ENCODE results near the gene RWDD3. TPM values are rescaled to one million over a fixed set of nuclear protein-coding genes. Genes with fewer than 3 reads are reported as not detected.

Gene RWDD3
- total and polyA plus RNA-seq, 5 donors from 2014 or later = 15.7 to 49.7 (median 36.4) TPM

- Mint-ChIP-seq H3K4me3 (no peak overlapping the region), H3K27me3 (peaks cover 4% of the 10 kb centered on the region), H3K36me3 (no peaks in the 10 kb centered on the region), H3K27ac (no peak overlapping the region), H3K9me3 (peaks cover 0 to 1% (median 0%) of the 10 kb centered on the region in 7 donors), H3K4me1 (no peaks in the 10 kb centered on the region)
- H3K4me1 ChIP-seq (ENCODE audit: control insufficient read depth, insufficient read depth, low read length, poor library complexity, severe bottlenecking) = no peaks in the 10 kb centered on the region
- H3K27ac ChIP-seq (ENCODE audit: insufficient read depth, low read length, poor library complexity, severe bottlenecking) = no peak overlapping the region
- ATAC-seq (ENCODE audit: low read depth in 2 of 2) (no peak), DNase-seq (no peak)
- H3K9me3 ChIP-seq (ENCODE audit: control insufficient read depth in 2 of 2, low read length in 2 of 2) = no peaks in the 10 kb centered on the region
- H3K36me3 ChIP-seq (ENCODE audit: control insufficient read depth, insufficient read depth, low read length) = no peaks in the 10 kb centered on the region
- no peak overlapping the region for H3K4me3 ChIP-seq (ENCODE audit: low read depth, low read length)
- no peaks in the 10 kb centered on the region for H3K27me3 ChIP-seq (ENCODE audit: control insufficient read depth, insufficient read depth, low read length)
Observed at GRCh38 chr1:95286479-95286878, 52.5 kb downstream of the RWDD3 start.

GRCh38 chr1:95287081-95287480 is 53.1 kb downstream of the RWDD3 start:
- no peak overlapping the region for H3K27ac ChIP-seq (ENCODE audit: insufficient read depth, low read length, poor library complexity, severe bottlenecking)
- H3K27me3 ChIP-seq (ENCODE audit: control insufficient read depth, insufficient read depth, low read length) = no peaks in the 10 kb centered on the region
- H3K4me3 ChIP-seq (ENCODE audit: low read depth, low read length) = no peak overlapping the region
- no peaks in the 10 kb centered on the region for H3K4me1 Mint-ChIP-seq
- peaks cover 4% of the 10 kb centered on the region for H3K27me3 Mint-ChIP-seq
- DNase-seq (no peak), ATAC-seq (ENCODE audit: low read depth in 2 of 2) (no peak)
- no peak overlapping the region for H3K4me3 Mint-ChIP-seq
- no peaks in the 10 kb centered on the region for H3K9me3 ChIP-seq (ENCODE audit: control insufficient read depth in 2 of 2, low read length in 2 of 2)
- no peak overlapping the region for H3K27ac Mint-ChIP-seq
- H3K36me3 Mint-ChIP-seq = no peaks in the 10 kb centered on the region
- H3K36me3 ChIP-seq (ENCODE audit: control insufficient read depth, insufficient read depth, low read length) = no peaks in the 10 kb centered on the region
- no peaks in the 10 kb centered on the region for H3K4me1 ChIP-seq (ENCODE audit: control insufficient read depth, insufficient read depth, low read length, poor library complexity, severe bottlenecking)
- H3K9me3 Mint-ChIP-seq = peaks cover 0 to 1% (median 0%) of the 10 kb centered on the region in 7 donors

GRCh38 chr1:95287825-95288224 is 53.8 kb downstream of the RWDD3 start:
- DNase-seq (no peak), ATAC-seq (ENCODE audit: low read depth in 2 of 2) (no peak)
- Mint-ChIP-seq H3K4me3 (no peak overlapping the region), H3K27ac (no peak overlapping the region), H3K36me3 (no peaks in the 10 kb centered on the region), H3K9me3 (peaks cover 0 to 1% (median 0%) of the 10 kb centered on the region in 7 donors), H3K4me1 (no peaks in the 10 kb centered on the region), H3K27me3 (peaks cover 4% of the 10 kb centered on the region)
- no peaks in the 10 kb centered on the region for H3K9me3 ChIP-seq (ENCODE audit: control insufficient read depth in 2 of 2, low read length in 2 of 2)
- no peak overlapping the region for H3K27ac ChIP-seq (ENCODE audit: insufficient read depth, low read length, poor library complexity, severe bottlenecking)
- H3K4me3 ChIP-seq (ENCODE audit: low read depth, low read length) = no peak overlapping the region
- H3K36me3 ChIP-seq (ENCODE audit: control insufficient read depth, insufficient read depth, low read length) = no peaks in the 10 kb centered on the region
- H3K27me3 ChIP-seq (ENCODE audit: control insufficient read depth, insufficient read depth, low read length) = no peaks in the 10 kb centered on the region
- no peaks in the 10 kb centered on the region for H3K4me1 ChIP-seq (ENCODE audit: control insufficient read depth, insufficient read depth, low read length, poor library complexity, severe bottlenecking)

Other genes with a start within 250 kb of the RWDD3 start
- gene ALG14, start 161.3 kb upstream of the RWDD3 start, total RNA-seq = 1.2 TPM
- 10 to 100 TPM in 1 of 4 donors, 1 to 10 TPM in 3; 5.2 to 11.0 (median 6.3) TPM for gene ALG14, start 161.3 kb upstream of the RWDD3 start, polyA plus RNA-seq
- gene TLCD4, start 116.9 kb upstream of the RWDD3 start, total RNA-seq = not detected
- under 1 TPM in 3 of 4 donors, not detected in 1; 0.03 to 0.80 (median 0.76) TPM for gene TLCD4, start 116.9 kb upstream of the RWDD3 start, polyA plus RNA-seq

All from CD4-positive, CD25-positive, alpha-beta regulatory T cell (primary cell).